Fibroblast of lung (primary cell): ENCODE results near the gene FAM184A. TPM values are rescaled to one million over a fixed set of nuclear protein-coding genes. Genes with fewer than 3 reads are reported as not detected.

Source experiments
- DNase-seq, 2 donors: peaks; one replicate each; pipeline versions ENCODE4 v3.0.0 to v3.0.0-alpha.2; 2010; ENCODE audit warnings: low read depth in 2 of 2
- H2AFZ ChIP-seq: 2 replicates; pipeline ENCODE4 v1.5.1; 2012; ENCODE audit warnings: low read length, control low read depth, inconsistent platforms
- H3K27ac ChIP-seq: 2 replicates; pipeline ENCODE4 v1.5.1; 2011; ENCODE audit warnings: low read length, control low read depth; ENCODE audit not compliant: insufficient read depth
- H3K27me3 ChIP-seq: 2 replicates; pipeline ENCODE4 v1.5.1; 2011; ENCODE audit warnings: mild to moderate bottlenecking, low read length; ENCODE audit not compliant: control insufficient read depth, insufficient read depth
- H3K36me3 ChIP-seq: 2 replicates; pipeline ENCODE4 v1.5.1; 2011; ENCODE audit warnings: low read length; ENCODE audit not compliant: control insufficient read depth, insufficient read depth
- H3K4me1 ChIP-seq: 2 replicates; pipeline ENCODE4 v1.5.1; 2011; ENCODE audit warnings: low read length; ENCODE audit not compliant: control insufficient read depth, insufficient read depth; ENCODE audit errors: extremely low read depth
- H3K4me2 ChIP-seq: 2 replicates; pipeline ENCODE4 v1.5.1; 2011; ENCODE audit warnings: low read length, control low read depth; ENCODE audit not compliant: insufficient read depth; ENCODE audit errors: extremely low read depth
- H3K4me3 ChIP-seq, 4 experiments: fragments of 200-600 bp in 1 of 4; sonication (generic) in 1 of 4; replicated peaks in 1 of 4; 2 replicates each; pipeline ENCODE4 v1.5.1; 2011 to 2016; ENCODE audit warnings: low read length in 4 of 4, low read depth in 3 of 4, mild to moderate bottlenecking in 3 of 4, control low read depth in 2 of 4, inconsistent platforms in 1 of 4, mixed read lengths in 1 of 4; ENCODE audit not compliant: insufficient read depth in 1 of 4; ENCODE audit errors: control extremely low read depth in 1 of 4
- H3K79me2 ChIP-seq: 2 replicates; pipeline ENCODE4 v1.5.1; 2012; ENCODE audit warnings: mild to moderate bottlenecking, low read length, inconsistent platforms; ENCODE audit not compliant: control insufficient read depth, insufficient read depth
- H3K9ac ChIP-seq: 2 replicates; pipeline ENCODE4 v1.5.1; 2011; ENCODE audit warnings: mild to moderate bottlenecking, low read length, control low read depth; ENCODE audit not compliant: insufficient read depth
- H3K9me3 ChIP-seq: 2 replicates; pipeline ENCODE4 v1.5.1; 2012; ENCODE audit warnings: low read depth, low read length; ENCODE audit not compliant: control insufficient read depth, insufficient read depth
- H4K20me1 ChIP-seq: 2 replicates; pipeline ENCODE4 v1.5.1; 2011; ENCODE audit warnings: low read length; ENCODE audit not compliant: control insufficient read depth, insufficient read depth; ENCODE audit errors: extremely low read depth
- CTCF ChIP-seq, 2 donors: IDR thresholded peaks in 1 of 2; conservative IDR thresholded peaks in 1 of 2; 1 replicate in 1 of 2; 2 replicates in 1 of 2; pipeline ENCODE4 v1.5.1; 2011 to 2012; ENCODE audit warnings: low read length in 2 of 2, control low read depth in 1 of 2, inconsistent platforms in 1 of 2, low read depth in 1 of 2, mild to moderate bottlenecking in 1 of 2
- EZH2 ChIP-seq: IDR thresholded peaks from 2 replicates; pipeline ENCODE4 v1.5.1; 2012; ENCODE audit warnings: low read length, control low read depth, mild to moderate bottlenecking; ENCODE audit errors: missing control alignments
- polyA plus RNA-seq, 2 donors: library from polyadenylated mRNA; depleted of rRNA in 1 of 2; stranded (reverse) in 1 of 2; unstranded in 1 of 2; fragments of >200 nt; gene quantifications; 2 replicates each; pipeline ENCODE4 v1.2.1, GENCODE V29; 2011 to 2012; ENCODE audit warnings: missing spikeins in 1 of 2
- total RNA-seq: library from RNA; depleted of rRNA; stranded (reverse); fragments of >200 nt; gene quantifications from 2 replicates; pipeline ENCODE4 v1.2.1, GENCODE V29; 2014

FAM184A gene
- total and polyA plus RNA-seq, 2 donors (not counting 1 experiment from before 2014, with no cell fraction given), result 0.09 to 1.7 TPM

- no peaks in the 10 kb centered on the region for H3K27me3 ChIP-seq
- no peaks in the 10 kb centered on the region for H3K4me1 ChIP-seq
- no peak overlapping the region for H2AFZ ChIP-seq
- TF ChIP-seq CTCF (conservative IDR thresholded peaks at IDR 0.05 in 1 of 2, IDR thresholded peaks at IDR 0.05 in 1 of 2; ENCODE audit: low read depth in 1 of 2, low read length in 2 of 2) (no peak), EZH2 (no peak)
- H3K4me3 ChIP-seq, result no peak overlapping the region
- no peak overlapping the region for H3K27ac ChIP-seq
- H3K4me2 ChIP-seq, result no peak overlapping the region
- H3K9me3 ChIP-seq, result no peaks in the 10 kb centered on the region
- no peak overlapping the region for H3K9ac ChIP-seq
- no peaks in the 10 kb centered on the region for H4K20me1 ChIP-seq
- no peak for DNase-seq
- H3K79me2 ChIP-seq, result no peaks in the 10 kb centered on the region
- no peaks in the 10 kb centered on the region for H3K36me3 ChIP-seq
Measured at GRCh38 chr6:119065382-119065781, 13.1 kb downstream of the FAM184A start.

GRCh38 chr6:119063491-119063890, 15.0 kb downstream of the FAM184A start:
- Histone ChIP-seq H3K4me2 (no peak overlapping the region), H3K9me3 (no peaks in the 10 kb centered on the region), H3K9ac (no peak overlapping the region), H2AFZ (no peak overlapping the region), H3K79me2 (no peaks in the 10 kb centered on the region), H4K20me1 (no peaks in the 10 kb centered on the region), H3K27ac (no peak overlapping the region), H3K4me1 (no peaks in the 10 kb centered on the region), H3K27me3 (no peaks in the 10 kb centered on the region), H3K4me3 (no peak overlapping the region), H3K36me3 (no peaks in the 10 kb centered on the region)
- DNase-seq, result no peak
- no peak for TF ChIP-seq CTCF (conservative IDR thresholded peaks at IDR 0.05 in 1 of 2, IDR thresholded peaks at IDR 0.05 in 1 of 2; ENCODE audit: low read depth in 1 of 2, low read length in 2 of 2)
- no peak for TF ChIP-seq EZH2

- H3K9ac ChIP-seq, result no peak overlapping the region
- no peaks in the 10 kb centered on the region for H4K20me1 ChIP-seq
- H3K4me2 ChIP-seq, result no peak overlapping the region
- no peak overlapping the region for H2AFZ ChIP-seq
- H3K79me2 ChIP-seq, result no peaks in the 10 kb centered on the region
- no peak overlapping the region for H3K4me3 ChIP-seq
- no peak for TF ChIP-seq CTCF (conservative IDR thresholded peaks at IDR 0.05 in 1 of 2, IDR thresholded peaks at IDR 0.05 in 1 of 2; ENCODE audit: low read depth in 1 of 2, low read length in 2 of 2)
- TF ChIP-seq EZH2, result no peak
- no peaks in the 10 kb centered on the region for H3K36me3 ChIP-seq
- H3K27ac ChIP-seq, result no peak overlapping the region
- H3K27me3 ChIP-seq, result no peaks in the 10 kb centered on the region
- no peaks in the 10 kb centered on the region for H3K4me1 ChIP-seq
- no peak for DNase-seq
- no peaks in the 10 kb centered on the region for H3K9me3 ChIP-seq
Measured at GRCh38 chr6:119061215-119061614, 17.2 kb downstream of the FAM184A start.
